ENCODE data around the gene ARHGAP4.

DNA sequence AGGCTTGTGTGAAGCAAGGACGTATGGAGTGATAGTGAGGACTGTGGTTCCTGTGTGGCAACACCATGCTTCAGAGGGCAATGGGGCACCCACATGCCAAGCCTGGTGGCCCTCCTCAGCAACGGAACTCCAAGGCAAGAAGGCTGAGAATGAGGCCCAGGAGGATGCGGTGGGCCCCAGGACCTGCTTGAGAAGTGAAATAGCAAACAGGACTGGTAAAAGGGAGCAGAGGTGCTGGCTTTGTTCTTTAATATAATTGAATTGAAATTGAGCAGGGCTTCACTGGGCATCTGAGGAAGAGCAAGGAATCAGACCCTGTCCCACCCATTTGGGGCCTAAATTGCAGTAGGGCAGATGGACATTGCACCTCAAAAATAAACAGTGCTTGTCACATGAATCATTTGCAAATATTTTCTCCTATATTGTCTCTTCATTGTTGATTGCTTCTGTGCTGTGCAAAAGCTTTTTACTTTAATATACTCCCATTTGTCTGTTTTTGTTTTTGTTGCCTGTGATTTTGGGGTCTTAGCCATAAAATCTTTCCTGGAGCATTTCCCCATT is 48.7 kb upstream of the ARHGAP4 start:
- TF ChIP-seq, protein P1, sequence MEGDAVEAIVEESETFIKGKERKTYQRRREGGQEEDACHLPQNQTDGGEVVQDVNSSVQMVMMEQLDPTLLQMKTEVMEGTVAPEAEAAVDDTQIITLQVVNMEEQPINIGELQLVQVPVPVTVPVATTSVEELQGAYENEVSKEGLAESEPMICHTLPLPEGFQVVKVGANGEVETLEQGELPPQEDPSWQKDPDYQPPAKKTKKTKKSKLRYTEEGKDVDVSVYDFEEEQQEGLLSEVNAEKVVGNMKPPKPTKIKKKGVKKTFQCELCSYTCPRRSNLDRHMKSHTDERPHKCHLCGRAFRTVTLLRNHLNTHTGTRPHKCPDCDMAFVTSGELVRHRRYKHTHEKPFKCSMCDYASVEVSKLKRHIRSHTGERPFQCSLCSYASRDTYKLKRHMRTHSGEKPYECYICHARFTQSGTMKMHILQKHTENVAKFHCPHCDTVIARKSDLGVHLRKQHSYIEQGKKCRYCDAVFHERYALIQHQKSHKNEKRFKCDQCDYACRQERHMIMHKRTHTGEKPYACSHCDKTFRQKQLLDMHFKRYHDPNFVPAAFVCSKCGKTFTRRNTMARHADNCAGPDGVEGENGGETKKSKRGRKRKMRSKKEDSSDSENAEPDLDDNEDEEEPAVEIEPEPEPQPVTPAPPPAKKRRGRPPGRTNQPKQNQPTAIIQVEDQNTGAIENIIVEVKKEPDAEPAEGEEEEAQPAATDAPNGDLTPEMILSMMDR (IDR thresholded peaks at IDR 0.05) = no peak
- no peak for TF ChIP-seq ZFX (IDR thresholded peaks at IDR 0.05; ENCODE audit: borderline replicate concordance)
